Retina (tissue), 1 donor: Measurements from ENCODE around the gene CPE.
"Not testable (repeated sequence)": the region's sequence is repeated elsewhere in the genome, so short reads cannot be mapped to it uniquely, and the experiment has no call there.

Experiments used
- DNase-seq: peaks from one replicate; pipeline ENCODE4 v3.0.0-alpha.2; 2016

Gene CPE

GRCh38 chr4:165470009-165470408 lies 91.2 kb downstream of the CPE start:
- DNase-seq: no peak

GRCh38 chr4:165472943-165473676 lies 94.3 kb downstream of the CPE start:
- no peak for DNase-seq

- no peak for DNase-seq
These were observed 96.2 kb downstream of the CPE start for GRCh38 chr4:165474784-165475705.

- no peak for DNase-seq
These were observed 96.9 kb downstream of the CPE start for GRCh38 chr4:165475706-165476070.

GRCh38 chr4:165476214-165477098 lies 97.6 kb downstream of the CPE start:
- DNase-seq: no peak

GRCh38 chr4:165477799-165478198 lies 99.0 kb downstream of the CPE start:
- no peak for DNase-seq

GRCh38 chr4:165478260-165478659 lies 99.5 kb downstream of the CPE start:
- DNase-seq: no peak

GRCh38 chr4:165481053-165481835 lies 102.4 kb downstream of the CPE start:
- DNase-seq: no peak

- DNase-seq: no peak
These were observed 111.0 kb downstream of the CPE start for GRCh38 chr4:165489786-165490185.

- not testable (repeated sequence) for DNase-seq
These were observed 113.8 kb downstream of the CPE start for GRCh38 chr4:165492583-165492982.

GRCh38 chr4:165493359-165493758 lies 114.6 kb downstream of the CPE start:
- peak; percentile 66 for DNase-seq

GRCh38 chr4:165502916-165503907 lies 124.4 kb downstream of the CPE start:
- DNase-seq: no peak

- DNase-seq: no peak
These were observed 125.4 kb downstream of the CPE start for GRCh38 chr4:165504184-165504583.

- no peak for DNase-seq
These were observed 127.4 kb downstream of the CPE start for GRCh38 chr4:165505958-165506837.

- no peak for DNase-seq
These were observed 128.0 kb downstream of the CPE start for GRCh38 chr4:165506849-165507248.

GRCh38 chr4:165507381-165507780 lies 128.6 kb downstream of the CPE start:
- no peak for DNase-seq

- no peak for DNase-seq
These were observed 129.7 kb downstream of the CPE start for GRCh38 chr4:165508372-165509120.

- DNase-seq: no peak
These were observed 133.6 kb downstream of the CPE start for GRCh38 chr4:165512424-165512823.

GRCh38 chr4:165514739-165515138 lies 135.9 kb downstream of the CPE start:
- no peak for DNase-seq
